Measurements from ENCODE around the gene ECPAS.
"Not testable (repeated sequence)": the region's sequence is repeated elsewhere in the genome, so short reads cannot be mapped to it uniquely, and the experiment has no call there.

ECPAS gene

GRCh38 chr9:111483858-111484571 lies at the start of gene ECPAS:
ECPAS (minus strand) TSS chr9:111484383; CDS start chr9:111472918, 11,465 bp downstream.
- peak; percentile 65 for DNase-seq

GRCh38 chr9:111533099-111533790 lies 49.1 kb upstream of the ECPAS start:
- DNase-seq, result no peak

- no peak for DNase-seq
Measured at GRCh38 chr9:111531716-111532115, 47.5 kb upstream of the ECPAS start.

GRCh38 chr9:111529787-111530186 lies 45.6 kb upstream of the ECPAS start:
- no peak for DNase-seq

- no peak for DNase-seq
Measured at GRCh38 chr9:111527347-111527746, 43.2 kb upstream of the ECPAS start.

- peak; percentile 48 for DNase-seq
Measured at GRCh38 chr9:111525056-111525977, 41.1 kb upstream of the ECPAS start, which contains the start of gene ZNF483. ZNF483 (plus strand) TSS chr9:111525179; CDS start chr9:111527396, 2,217 bp downstream.

- DNase-seq, result no peak
Measured at GRCh38 chr9:111524731-111525055, 40.5 kb upstream of the ECPAS start.

- DNase-seq, result no peak
Measured at GRCh38 chr9:111516061-111516465, 31.9 kb upstream of the ECPAS start.

GRCh38 chr9:111514967-111515366 lies 30.8 kb upstream of the ECPAS start:
- DNase-seq, result no peak

GRCh38 chr9:111511581-111511980 lies 27.4 kb upstream of the ECPAS start:
- DNase-seq, result not testable (repeated sequence)

- DNase-seq, result no peak
Measured at GRCh38 chr9:111502506-111502905, 18.3 kb upstream of the ECPAS start.

GRCh38 chr9:111501648-111502047 lies 17.5 kb upstream of the ECPAS start:
- DNase-seq, result no peak

- DNase-seq, result no peak
Measured at GRCh38 chr9:111501005-111501562, 16.9 kb upstream of the ECPAS start.

GRCh38 chr9:111497196-111497595 lies 13.0 kb upstream of the ECPAS start:
- DNase-seq, result not testable (repeated sequence)

- peak; percentile 57 for DNase-seq
Measured at GRCh38 chr9:111484572-111484894, 350 bp upstream of the ECPAS start.

GRCh38 chr9:111483439-111483857 lies 735 bp downstream of the ECPAS start:
- no peak for DNase-seq

- DNase-seq, result peak; percentile 18
Measured at GRCh38 chr9:111482694-111483438, 1.3 kb downstream of the ECPAS start.

GRCh38 chr9:111481885-111482636 lies 2.1 kb downstream of the ECPAS start:
- no peak for DNase-seq

GRCh38 chr9:111477677-111478076 lies 6.5 kb downstream of the ECPAS start:
- no peak for DNase-seq

- no peak for DNase-seq
Measured at GRCh38 chr9:111475195-111475594, 9.0 kb downstream of the ECPAS start.

- DNase-seq, result no peak
Measured at GRCh38 chr9:111474385-111474784, 9.8 kb downstream of the ECPAS start.

Data from kidney glomerular epithelial cell (primary cell).